ENCODE results near the gene TUBG2.

The TUBG2 gene

DNA sequence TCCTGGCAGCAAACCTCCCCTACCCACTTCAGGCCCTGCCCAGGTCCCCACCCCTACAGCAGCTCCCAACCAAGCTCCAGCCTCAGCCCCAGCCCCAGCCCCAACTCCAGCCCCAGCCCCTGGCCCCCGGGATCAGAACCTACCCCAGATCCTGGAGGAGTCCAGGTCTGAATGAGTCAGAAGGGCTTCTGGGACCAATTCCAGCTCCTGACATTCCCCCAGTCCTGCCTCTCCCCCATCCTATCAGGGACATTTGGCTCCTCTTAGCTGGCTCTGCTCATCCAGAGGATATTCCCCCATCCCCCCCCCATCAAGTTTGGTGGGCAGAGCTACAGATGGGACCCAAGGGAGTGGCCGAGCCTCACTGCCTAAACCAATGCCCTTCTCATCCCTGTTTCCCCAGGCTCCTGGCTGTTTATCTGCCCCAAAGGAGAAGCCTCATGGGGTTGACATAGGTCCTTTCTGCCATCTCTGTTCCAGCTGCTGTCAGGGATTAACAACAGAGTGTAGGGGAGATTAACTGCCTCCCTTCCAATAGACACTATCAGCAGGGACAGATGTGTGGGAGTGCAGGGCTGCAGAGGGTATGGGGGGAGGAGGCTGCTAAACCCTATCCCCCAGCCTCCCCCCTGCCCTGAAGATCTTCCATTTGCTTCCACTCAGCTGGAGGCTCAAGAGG is 39.8 kb downstream of the TUBG2 start:
- Histone ChIP-seq H3K4me1 (ENCODE audit: low read length) (peaks cover 30% of the 10 kb centered on the region), H3K27me3 (ENCODE audit: low read depth, low read length) (no peaks in the 10 kb centered on the region), H3K9me3 (ENCODE audit: insufficient read depth, low read length) (no peaks in the 10 kb centered on the region), H4K20me1 (ENCODE audit: insufficient read depth, low read length) (no peaks in the 10 kb centered on the region), H3K4me2 (ENCODE audit: low read length) (no peak overlapping the region), H3K9ac (ENCODE audit: low read length) (no peak overlapping the region), H2AFZ (ENCODE audit: low read depth, low read length) (no peak overlapping the region), H3K27ac (ENCODE audit: low read length) (no peak overlapping the region), H3K36me3 (replicated peaks; ENCODE audit: low read depth, low read length) (peaks cover 59% of the 10 kb centered on the region), H3K79me2 (ENCODE audit: low read length) (no peaks in the 10 kb centered on the region), H3K4me3 (ENCODE audit: low read length) (no peak overlapping the region)
- TF ChIP-seq CTCF (IDR thresholded peaks at IDR 0.05; ENCODE audit: low read depth, low read length) (no peak), EZH2phosphoT487 (IDR thresholded peaks at IDR 0.05; ENCODE audit: low read depth) (no peak)

DNA sequence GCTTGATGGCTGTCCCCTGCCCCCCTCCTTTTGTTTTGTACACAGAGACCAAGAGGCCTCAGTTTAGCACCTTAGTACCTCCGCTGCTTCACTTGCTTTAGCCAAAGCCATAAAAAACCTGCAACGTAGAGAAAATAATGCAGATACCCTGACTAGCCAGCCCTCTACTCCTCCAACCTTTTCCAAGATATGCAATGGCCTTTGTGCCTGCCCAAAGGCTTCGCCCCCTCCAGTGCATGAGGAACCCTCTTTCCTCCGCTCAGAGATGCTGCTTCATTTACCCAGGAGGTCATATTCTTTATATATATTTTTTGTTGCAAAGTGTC is 40.3 kb downstream of the TUBG2 start:
- no peaks in the 10 kb centered on the region for H3K27me3 ChIP-seq (ENCODE audit: low read depth, low read length)
- H3K9ac ChIP-seq (ENCODE audit: low read length): no peak overlapping the region
- H3K4me2 ChIP-seq (ENCODE audit: low read length): no peak overlapping the region
- H3K36me3 ChIP-seq (replicated peaks; ENCODE audit: low read depth, low read length): peaks cover 61% of the 10 kb centered on the region
- H3K27ac ChIP-seq (ENCODE audit: low read length): no peak overlapping the region
- no peaks in the 10 kb centered on the region for H3K79me2 ChIP-seq (ENCODE audit: low read length)
- peaks cover 35% of the 10 kb centered on the region for H3K4me1 ChIP-seq (ENCODE audit: low read length)
- no peaks in the 10 kb centered on the region for H3K9me3 ChIP-seq (ENCODE audit: insufficient read depth, low read length)
- no peaks in the 10 kb centered on the region for H4K20me1 ChIP-seq (ENCODE audit: insufficient read depth, low read length)
- H3K4me3 ChIP-seq (ENCODE audit: low read length): no peak overlapping the region
- no peak overlapping the region for H2AFZ ChIP-seq (ENCODE audit: low read depth, low read length)
- no peak for TF ChIP-seq CTCF (IDR thresholded peaks at IDR 0.05; ENCODE audit: low read depth, low read length)
- TF ChIP-seq EZH2phosphoT487 (IDR thresholded peaks at IDR 0.05; ENCODE audit: low read depth): no peak

DNA sequence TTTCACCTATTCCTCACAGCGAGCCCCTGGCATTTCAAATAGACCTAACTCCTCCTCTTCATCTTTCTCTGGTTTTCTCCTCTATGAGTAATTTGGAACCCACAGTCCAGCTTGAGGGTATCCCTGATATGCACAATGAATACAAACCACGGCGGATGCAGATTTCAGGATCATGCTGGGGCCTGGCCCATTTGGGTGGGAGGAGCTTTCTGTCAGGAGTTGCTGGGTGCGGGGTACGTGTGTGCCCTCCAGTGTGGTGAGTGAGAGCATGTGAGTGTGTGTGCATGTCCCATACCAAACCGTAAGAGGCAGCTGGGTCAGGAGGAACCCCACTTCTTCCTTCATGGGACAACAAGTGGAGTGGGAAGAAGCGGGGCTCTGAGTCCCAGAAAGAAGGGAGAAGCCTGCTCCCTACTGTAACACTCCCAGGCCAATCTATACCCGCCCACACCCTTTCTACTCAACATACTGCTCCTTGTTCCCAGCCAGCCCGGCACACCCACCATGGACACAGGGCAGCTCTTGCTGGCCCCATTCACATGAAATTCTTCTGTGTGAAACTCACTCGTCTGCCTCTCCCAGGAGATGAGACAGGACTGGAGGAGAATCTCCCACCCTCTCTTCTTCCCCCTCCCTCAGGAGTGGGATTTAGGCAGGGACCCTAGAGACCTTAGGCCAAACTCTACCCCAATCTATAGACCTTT is 41.7 kb downstream of the TUBG2 start:
- H2AFZ ChIP-seq (ENCODE audit: low read depth, low read length): no peak overlapping the region
- H3K9me3 ChIP-seq (ENCODE audit: insufficient read depth, low read length): no peaks in the 10 kb centered on the region
- peaks cover 46% of the 10 kb centered on the region for H3K4me1 ChIP-seq (ENCODE audit: low read length)
- no peak overlapping the region for H3K27ac ChIP-seq (ENCODE audit: low read length)
- no peak overlapping the region for H3K4me3 ChIP-seq (ENCODE audit: low read length)
- H3K27me3 ChIP-seq (ENCODE audit: low read depth, low read length): no peaks in the 10 kb centered on the region
- no peaks in the 10 kb centered on the region for H3K79me2 ChIP-seq (ENCODE audit: low read length)
- H4K20me1 ChIP-seq (ENCODE audit: insufficient read depth, low read length): no peaks in the 10 kb centered on the region
- TF ChIP-seq EZH2phosphoT487 (IDR thresholded peaks at IDR 0.05; ENCODE audit: low read depth) (no peak), CTCF (IDR thresholded peaks at IDR 0.05; ENCODE audit: low read depth, low read length) (no peak)
- H3K36me3 ChIP-seq (replicated peaks; ENCODE audit: low read depth, low read length): peaks cover 54% of the 10 kb centered on the region
- no peak overlapping the region for H3K4me2 ChIP-seq (ENCODE audit: low read length)
- no peak overlapping the region for H3K9ac ChIP-seq (ENCODE audit: low read length)

- Histone ChIP-seq H3K4me3 (ENCODE audit: low read length) (peak overlapping the region; percentile 27; the same call in 1 of the 2 replicates), H3K79me2 (ENCODE audit: low read length) (no peaks in the 10 kb centered on the region), H3K27ac (ENCODE audit: low read length) (peak overlapping the region; percentile 78), H3K36me3 (replicated peaks; ENCODE audit: low read depth, low read length) (peaks cover 53% of the 10 kb centered on the region), H3K9me3 (ENCODE audit: insufficient read depth, low read length) (no peaks in the 10 kb centered on the region), H3K4me2 (ENCODE audit: low read length) (peak overlapping the region; percentile 63), H3K4me1 (ENCODE audit: low read length) (peaks cover 63% of the 10 kb centered on the region), H4K20me1 (ENCODE audit: insufficient read depth, low read length) (no peaks in the 10 kb centered on the region), H2AFZ (ENCODE audit: low read depth, low read length) (no peak overlapping the region), H3K27me3 (ENCODE audit: low read depth, low read length) (no peaks in the 10 kb centered on the region), H3K9ac (ENCODE audit: low read length) (peak overlapping the region; percentile 64)
- no peak for TF ChIP-seq EZH2phosphoT487 (IDR thresholded peaks at IDR 0.05; ENCODE audit: low read depth)
- TF ChIP-seq CTCF (IDR thresholded peaks at IDR 0.05; ENCODE audit: low read depth, low read length): no peak
These were observed 43.4 kb downstream of the TUBG2 start for GRCh38 chr17:42702446-42702845.

Measured in OCI-LY3 (cell line).